Neural crest cell (in vitro differentiated cells): Measurements from ENCODE around the gene SLC2A14. TPM values are rescaled to one million over a fixed set of nuclear protein-coding genes. Genes with fewer than 3 reads are reported as not detected.
"Not testable (repeated sequence)": the region's sequence is repeated elsewhere in the genome, so short reads cannot be mapped to it uniquely, and the experiment has no call there.

Experiments used
- DNase-seq: peaks from one replicate; pipeline ENCODE4 v3.0.0; 2021; ENCODE audit warnings: low read depth, mixed read lengths, low spot score
- H3K27ac Mint-ChIP-seq: one replicate; pipeline ENCODE4 v1.8.0; 2021; ENCODE audit warnings: mild to moderate bottlenecking, mixed read lengths; ENCODE audit not compliant: unreplicated experiment
- H3K27me3 Mint-ChIP-seq: 2 replicates; pipeline ENCODE4 v1.8.0; 2021; ENCODE audit warnings: low read depth, mild to moderate bottlenecking, mixed read lengths
- H3K36me3 Mint-ChIP-seq: 2 replicates; pipeline ENCODE4 v1.8.0; 2021; ENCODE audit warnings: low read depth, mild to moderate bottlenecking, mixed read lengths
- H3K4me1 Mint-ChIP-seq: 2 replicates; pipeline ENCODE4 v1.8.0; 2021; ENCODE audit warnings: mixed read lengths
- H3K4me3 Mint-ChIP-seq: one replicate; pipeline ENCODE4 v1.8.0; 2021; ENCODE audit warnings: mild to moderate bottlenecking, mixed read lengths
- H3K9me3 Mint-ChIP-seq: 2 replicates; pipeline ENCODE4 v1.8.0; 2021; ENCODE audit warnings: mixed read lengths
- CTCF ChIP-seq: fragments of 200-600 bp; sonication (generic); conservative IDR thresholded peaks from 2 replicates; pipeline ENCODE4 v1.5.0; 2021; ENCODE audit warnings: antibody characterized with exemption, mild to moderate bottlenecking
- total RNA-seq: library from RNA; stranded (reverse); gene quantifications from 2 replicates; pipeline ENCODE4 v1.2.1, GENCODE V29; 2021

The SLC2A14 gene
- total RNA-seq, 1 donor from 2014 or later = 1.8 TPM

DNA sequence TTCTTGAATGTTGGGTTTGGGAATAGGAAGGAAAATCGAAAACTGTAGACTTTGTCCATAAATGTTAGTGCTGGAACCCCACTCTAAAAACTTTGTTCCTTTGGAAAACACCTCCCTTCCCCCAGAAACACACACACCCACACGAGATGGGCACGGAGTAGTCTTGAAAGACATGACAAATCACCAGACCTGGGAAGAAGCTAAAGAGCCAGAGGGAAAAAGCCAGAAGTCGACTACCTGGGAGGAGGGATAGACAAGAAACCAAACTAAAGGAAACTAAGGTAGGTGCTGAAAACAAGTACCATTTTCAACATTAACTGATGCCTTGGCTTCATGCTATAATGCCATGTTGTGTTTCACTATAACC lies 84.4 kb downstream of the SLC2A14 start:
- Mint-ChIP-seq H3K4me3 (no peak overlapping the region), H3K27ac (no peak overlapping the region), H3K36me3 (no peaks in the 10 kb centered on the region), H3K4me1 (peaks cover 26% of the 10 kb centered on the region), H3K9me3 (peaks cover 3% of the 10 kb centered on the region), H3K27me3 (peaks cover 43% of the 10 kb centered on the region)
- no peak for DNase-seq
- TF ChIP-seq CTCF = no peak

DNA sequence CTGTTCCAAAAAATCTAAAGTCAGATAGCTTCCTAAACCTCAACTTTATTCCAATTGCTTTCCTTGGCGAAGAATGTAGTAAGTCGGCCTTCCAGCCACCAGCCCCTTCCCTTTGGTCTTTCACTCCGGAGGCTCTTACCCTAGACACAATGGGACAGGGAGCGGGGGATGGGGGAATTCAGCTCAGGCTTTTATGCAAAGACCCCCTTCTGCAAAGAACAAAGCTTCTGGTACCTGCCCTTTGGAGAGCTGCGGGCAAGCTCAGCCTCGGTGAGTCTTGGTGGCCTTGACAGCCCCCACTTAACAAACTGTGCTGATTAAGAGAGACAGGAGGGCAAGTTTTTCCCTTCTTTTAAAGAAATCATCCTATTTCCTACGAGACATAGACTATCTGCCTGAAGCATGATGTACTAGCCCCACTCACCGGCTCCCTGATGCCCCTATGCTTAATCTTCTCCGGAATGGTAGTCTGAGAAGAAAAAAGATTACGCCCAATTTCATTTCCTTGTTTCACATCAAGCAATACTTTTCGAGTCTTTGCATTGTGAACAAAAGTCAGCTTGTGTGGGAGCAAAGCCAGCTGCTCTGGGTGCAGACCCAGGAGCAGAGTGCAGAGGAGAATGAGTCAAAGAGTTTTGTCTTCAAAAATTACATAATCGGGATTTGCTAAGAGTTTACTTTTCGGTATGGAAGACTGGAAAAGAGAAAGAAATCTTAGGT lies 85.0 kb downstream of the SLC2A14 start:
- Mint-ChIP-seq H3K4me1 (peaks cover 26% of the 10 kb centered on the region), H3K36me3 (no peaks in the 10 kb centered on the region), H3K27ac (peak overlapping the region; percentile 57)

GRCh38 chr12:7784701-7785100 lies 88.0 kb downstream of the SLC2A14 start:
- TF ChIP-seq CTCF = no peak
- no peak overlapping the region for H3K4me3 Mint-ChIP-seq
- peaks cover 3% of the 10 kb centered on the region for H3K9me3 Mint-ChIP-seq
- H3K27ac Mint-ChIP-seq = no peak overlapping the region
- H3K36me3 Mint-ChIP-seq = no peaks in the 10 kb centered on the region
- peaks cover 30% of the 10 kb centered on the region for H3K27me3 Mint-ChIP-seq
- H3K4me1 Mint-ChIP-seq = peaks cover 26% of the 10 kb centered on the region
- no peak for DNase-seq

More for the DNA sequence above, 85.0 kb downstream of the SLC2A14 start:
- Mint-ChIP-seq H3K4me3 (no peak overlapping the region), H3K9me3 (peaks cover 3% of the 10 kb centered on the region), H3K27me3 (peaks cover 43% of the 10 kb centered on the region)
- no peak for TF ChIP-seq CTCF
- no peak for DNase-seq

GRCh38 chr12:7783433-7783832 lies 89.3 kb downstream of the SLC2A14 start:
- H3K4me1 Mint-ChIP-seq = peaks cover 26% of the 10 kb centered on the region
- not testable (repeated sequence) for H3K36me3 Mint-ChIP-seq

DNA sequence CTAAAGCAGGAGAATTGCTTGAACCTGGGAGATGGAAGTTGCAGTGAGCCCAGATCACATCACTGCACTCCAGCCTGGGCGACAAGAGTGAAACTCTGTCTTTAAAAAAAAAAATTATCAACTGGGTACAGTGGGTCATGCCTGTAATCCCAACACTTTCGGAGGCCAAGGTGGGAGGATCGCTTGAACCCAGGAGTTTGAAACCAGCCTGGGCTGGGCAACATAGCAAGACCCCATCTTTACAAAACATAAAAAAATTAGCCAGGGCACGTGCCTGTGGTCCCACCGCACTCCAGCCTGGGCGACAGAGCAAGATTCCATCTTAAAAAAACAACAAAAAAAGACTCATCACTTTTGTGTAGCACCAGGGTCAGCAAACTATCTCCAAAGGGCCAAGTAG lies 90.7 kb downstream of the SLC2A14 start:
- peaks cover 3% of the 10 kb centered on the region for H3K9me3 Mint-ChIP-seq
- H3K36me3 Mint-ChIP-seq = no peaks in the 10 kb centered on the region
- DNase-seq = no peak
- H3K27me3 Mint-ChIP-seq = peaks cover 4% of the 10 kb centered on the region
- no peak overlapping the region for H3K4me3 Mint-ChIP-seq
- TF ChIP-seq CTCF = no peak
- no peak overlapping the region for H3K27ac Mint-ChIP-seq
- H3K4me1 Mint-ChIP-seq = peaks cover 16% of the 10 kb centered on the region

More at GRCh38 chr12:7783433-7783832, 89.3 kb downstream of the SLC2A14 start:
- DNase-seq, H3K9me3 Mint-ChIP-seq, H3K4me3 Mint-ChIP-seq, H3K27ac Mint-ChIP-seq: not testable (repeated sequence)
- H3K27me3 Mint-ChIP-seq = peaks cover 18% of the 10 kb centered on the region

DNA sequence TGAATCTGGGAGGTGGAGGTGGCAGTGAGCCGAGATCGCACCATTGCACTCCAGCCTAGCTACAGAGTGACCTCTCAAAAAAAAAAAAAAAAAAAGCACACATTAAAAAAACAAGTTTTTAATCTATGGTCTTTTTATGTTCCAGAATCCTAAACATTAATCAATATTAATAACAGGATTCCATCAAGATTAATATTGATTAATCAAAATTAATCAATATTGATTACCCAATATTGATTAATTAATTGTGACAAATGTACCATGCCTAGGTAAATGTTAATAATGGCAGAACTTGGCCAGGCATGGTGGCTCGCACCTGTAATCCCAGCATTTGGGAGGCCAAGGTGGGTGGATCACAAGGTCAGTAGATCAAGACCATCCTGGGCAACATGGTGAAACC lies 91.4 kb downstream of the SLC2A14 start:
- DNase-seq = no peak
- no peaks in the 10 kb centered on the region for H3K27me3 Mint-ChIP-seq
- no peaks in the 10 kb centered on the region for H3K36me3 Mint-ChIP-seq
- no peak overlapping the region for H3K4me3 Mint-ChIP-seq
- H3K4me1 Mint-ChIP-seq = peaks cover 12% of the 10 kb centered on the region
- no peak for TF ChIP-seq CTCF
- no peak overlapping the region for H3K27ac Mint-ChIP-seq
- H3K9me3 Mint-ChIP-seq = peaks cover 3% of the 10 kb centered on the region
